Measurements from ENCODE around the gene OAF.

OAF gene

GRCh38 chr11:120208777-120209176, 2.1 kb upstream of the OAF start:
- Mint-ChIP-seq H3K27me3 (peaks cover 67% of the 10 kb centered on the region), H3K36me3 (no peaks in the 10 kb centered on the region), H3K4me1 (peaks cover 16% of the 10 kb centered on the region), H3K27ac (no peak overlapping the region), H3K4me3 (no peak overlapping the region), H3K9me3 (no peaks in the 10 kb centered on the region)
- no peak for ATAC-seq

GRCh38 chr11:120209746-120210625, 846 bp upstream of the OAF start:
- H3K4me3 Mint-ChIP-seq = peak overlapping the region; percentile 77
- no peak for ATAC-seq
- no peaks in the 10 kb centered on the region for H3K36me3 Mint-ChIP-seq
- no peaks in the 10 kb centered on the region for H3K9me3 Mint-ChIP-seq
- H3K27me3 Mint-ChIP-seq = peaks cover 59% of the 10 kb centered on the region
- H3K4me1 Mint-ChIP-seq = peaks cover 16% of the 10 kb centered on the region
- no peak overlapping the region for H3K27ac Mint-ChIP-seq

- ATAC-seq = peak; percentile 6
- peaks cover 51% of the 10 kb centered on the region for H3K27me3 Mint-ChIP-seq
- peak overlapping the region; percentile 43 for H3K27ac Mint-ChIP-seq
- peak overlapping the region; percentile 87 for H3K4me3 Mint-ChIP-seq
- H3K36me3 Mint-ChIP-seq = no peaks in the 10 kb centered on the region
- peaks cover 16% of the 10 kb centered on the region for H3K4me1 Mint-ChIP-seq
- H3K9me3 Mint-ChIP-seq = no peaks in the 10 kb centered on the region
Observed at GRCh38 chr11:120211522-120212258, 858 bp downstream of the OAF start.

- no peak for ATAC-seq
- H3K4me1 Mint-ChIP-seq = peaks cover 16% of the 10 kb centered on the region
- no peaks in the 10 kb centered on the region for H3K36me3 Mint-ChIP-seq
- peaks cover 44% of the 10 kb centered on the region for H3K27me3 Mint-ChIP-seq
- no peak overlapping the region for H3K27ac Mint-ChIP-seq
- H3K4me3 Mint-ChIP-seq = no peak overlapping the region
- no peaks in the 10 kb centered on the region for H3K9me3 Mint-ChIP-seq
Observed at GRCh38 chr11:120212259-120212878, 1.5 kb downstream of the OAF start.

GRCh38 chr11:120212926-120213325, 2.1 kb downstream of the OAF start:
- Mint-ChIP-seq H3K4me3 (no peak overlapping the region), H3K4me1 (peaks cover 16% of the 10 kb centered on the region), H3K27ac (no peak overlapping the region), H3K27me3 (peaks cover 38% of the 10 kb centered on the region), H3K9me3 (no peaks in the 10 kb centered on the region), H3K36me3 (no peaks in the 10 kb centered on the region)
- no peak for ATAC-seq

GRCh38 chr11:120214581-120214980, 3.7 kb downstream of the OAF start:
- Mint-ChIP-seq H3K27me3 (peaks cover 22% of the 10 kb centered on the region), H3K4me1 (peaks cover 16% of the 10 kb centered on the region), H3K4me3 (no peak overlapping the region), H3K36me3 (no peaks in the 10 kb centered on the region), H3K9me3 (no peaks in the 10 kb centered on the region), H3K27ac (no peak overlapping the region)
- ATAC-seq = no peak

- H3K27ac Mint-ChIP-seq = no peak overlapping the region
- H3K27me3 Mint-ChIP-seq = peaks cover 16% of the 10 kb centered on the region
- no peak overlapping the region for H3K4me3 Mint-ChIP-seq
Observed at GRCh38 chr11:120215634-120216033, 4.8 kb downstream of the OAF start.

GRCh38 chr11:120216426-120217102, 5.7 kb downstream of the OAF start:
- H3K4me1 Mint-ChIP-seq = peaks cover 6% of the 10 kb centered on the region
- no peak for ATAC-seq
- no peak overlapping the region for H3K27ac Mint-ChIP-seq
- H3K4me3 Mint-ChIP-seq = no peak overlapping the region
- H3K36me3 Mint-ChIP-seq = no peaks in the 10 kb centered on the region
- no peaks in the 10 kb centered on the region for H3K9me3 Mint-ChIP-seq
- H3K27me3 Mint-ChIP-seq = peaks cover 12% of the 10 kb centered on the region

More at GRCh38 chr11:120215634-120216033, 4.8 kb downstream of the OAF start:
- H3K9me3 Mint-ChIP-seq = no peaks in the 10 kb centered on the region
- no peaks in the 10 kb centered on the region for H3K36me3 Mint-ChIP-seq
- H3K4me1 Mint-ChIP-seq = peaks cover 9% of the 10 kb centered on the region
- ATAC-seq = no peak

GRCh38 chr11:120217526-120217925, 6.7 kb downstream of the OAF start:
- Mint-ChIP-seq H3K9me3 (no peaks in the 10 kb centered on the region), H3K4me1 (no peaks in the 10 kb centered on the region), H3K4me3 (no peak overlapping the region), H3K27me3 (peaks cover 2% of the 10 kb centered on the region), H3K27ac (no peak overlapping the region), H3K36me3 (no peaks in the 10 kb centered on the region)
- no peak for ATAC-seq

- Mint-ChIP-seq H3K4me1 (no peaks in the 10 kb centered on the region), H3K27ac (no peak overlapping the region), H3K9me3 (no peaks in the 10 kb centered on the region), H3K4me3 (no peak overlapping the region), H3K36me3 (no peaks in the 10 kb centered on the region), H3K27me3 (no peaks in the 10 kb centered on the region)
- no peak for ATAC-seq
Observed at GRCh38 chr11:120217941-120218694, 7.3 kb downstream of the OAF start.

GRCh38 chr11:120218695-120219033, 7.8 kb downstream of the OAF start:
- no peaks in the 10 kb centered on the region for H3K4me1 Mint-ChIP-seq
- no peak overlapping the region for H3K4me3 Mint-ChIP-seq
- ATAC-seq = no peak
- no peaks in the 10 kb centered on the region for H3K27me3 Mint-ChIP-seq
- H3K9me3 Mint-ChIP-seq = no peaks in the 10 kb centered on the region
- no peaks in the 10 kb centered on the region for H3K36me3 Mint-ChIP-seq
- no peak overlapping the region for H3K27ac Mint-ChIP-seq

- H3K4me3 Mint-ChIP-seq = no peak overlapping the region
- no peak overlapping the region for H3K27ac Mint-ChIP-seq
- peaks cover 1% of the 10 kb centered on the region for H3K4me1 Mint-ChIP-seq
- peaks cover 4% of the 10 kb centered on the region for H3K27me3 Mint-ChIP-seq
- H3K36me3 Mint-ChIP-seq = no peaks in the 10 kb centered on the region
- no peaks in the 10 kb centered on the region for H3K9me3 Mint-ChIP-seq
- no peak for ATAC-seq
Observed at GRCh38 chr11:120219232-120219937, 8.6 kb downstream of the OAF start.

GRCh38 chr11:120219938-120220746, 9.3 kb downstream of the OAF start:
- peaks cover 9% of the 10 kb centered on the region for H3K4me1 Mint-ChIP-seq
- no peaks in the 10 kb centered on the region for H3K36me3 Mint-ChIP-seq
- peaks cover 12% of the 10 kb centered on the region for H3K27me3 Mint-ChIP-seq
- ATAC-seq = no peak
- H3K4me3 Mint-ChIP-seq = no peak overlapping the region
- no peak overlapping the region for H3K27ac Mint-ChIP-seq
- H3K9me3 Mint-ChIP-seq = no peaks in the 10 kb centered on the region

GRCh38 chr11:120220747-120221037, 9.9 kb downstream of the OAF start:
- ATAC-seq = no peak

More at GRCh38 chr11:120220747-120221037, 9.9 kb downstream of the OAF start:
- peaks cover 18% of the 10 kb centered on the region for H3K27me3 Mint-ChIP-seq
- H3K36me3 Mint-ChIP-seq = no peaks in the 10 kb centered on the region
- peaks cover 11% of the 10 kb centered on the region for H3K4me1 Mint-ChIP-seq
- no peak overlapping the region for H3K4me3 Mint-ChIP-seq
- H3K27ac Mint-ChIP-seq = no peak overlapping the region
- no peaks in the 10 kb centered on the region for H3K9me3 Mint-ChIP-seq

All from stimulated activated memory B cell treated with anti-CD40 and anti-IgM and Interleukin-4, amounts not matched to agents 10 μg/mL and 1 μg/mL and 100 μg/mL, for 72 hours (primary cell).